ENCODE measurements around the gene ST3GAL3.

GRCh38 chr1:43912607-43913006 lies 205.3 kb downstream of the ST3GAL3 start:
- TF ChIP-seq CTCF (IDR thresholded peaks at IDR 0.05) (no peak), POLR2AphosphoS5 (IDR thresholded peaks at IDR 0.05) (peak; percentile 67), POLR2A (IDR thresholded peaks at IDR 0.05) (no peak)

Measured in prostate gland (tissue), 2 donors.